ENCODE data around the gene SMAGP. TPM values are rescaled to one million over a fixed set of nuclear protein-coding genes. Genes with fewer than 3 reads are reported as not detected.

Gene SMAGP
- total and polyA plus RNA-seq, 2 of the 13 experiments (the other 11 are each of a cell fraction or from before 2014, with no cell fraction given), result 9.2 TPM

DNA sequence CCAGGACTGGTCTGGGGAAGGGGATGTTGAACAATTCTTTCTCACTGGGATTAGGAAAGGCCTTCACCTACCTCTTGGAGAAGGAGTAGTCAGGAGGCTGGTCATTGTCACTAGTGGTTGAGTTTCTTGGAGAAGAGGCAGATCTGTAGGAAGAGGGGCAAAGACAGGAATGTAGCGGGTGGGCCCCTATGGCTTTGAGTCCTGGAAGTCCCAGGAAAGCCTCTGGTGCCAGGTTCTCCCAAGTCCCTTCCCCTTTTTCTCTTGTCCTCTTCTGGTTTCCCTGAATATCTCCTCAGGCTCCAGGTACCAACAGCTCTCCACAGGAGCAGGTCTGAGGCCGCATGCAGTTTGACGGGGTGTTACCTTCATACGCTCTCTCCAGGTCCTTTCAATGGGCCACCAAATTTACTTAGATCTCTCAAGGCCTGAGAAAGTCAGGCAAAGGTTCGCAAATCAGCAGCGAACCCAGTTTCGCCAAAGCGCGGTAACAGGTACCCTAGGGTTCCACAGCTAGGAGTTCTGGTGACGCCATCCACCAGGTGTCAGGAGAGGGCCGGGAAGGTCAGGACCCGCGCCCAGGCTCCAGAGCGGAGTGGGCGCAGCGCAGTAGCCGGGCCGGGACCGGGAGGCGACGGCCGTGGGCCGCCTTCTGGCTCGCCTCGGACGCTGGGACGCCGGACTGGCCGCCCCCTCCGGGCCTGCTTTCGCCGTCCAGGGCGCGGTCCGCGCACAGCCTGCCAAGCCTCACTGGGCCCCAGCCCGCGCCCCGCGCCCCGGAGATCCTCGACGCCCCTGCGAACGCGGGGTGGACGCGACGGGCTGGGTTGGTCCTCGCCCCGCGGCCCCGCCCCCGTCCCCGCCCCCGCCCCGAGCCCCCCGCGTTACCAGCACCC, 795 bp downstream of the SMAGP start (continued):
- 0 out of 2 replicates have a peak, but pooled peaks have one; percentile 20 for TF ChIP-seq TBX2 (CRISPR knock-in tag; IDR thresholded peaks at IDR 0.05; ENCODE audit: borderline replicate concordance)
- 0 out of 2 replicates have a peak, but pooled peaks have one; percentile 27 for TF ChIP-seq ZNF564 (CRISPR knock-in tag; IDR thresholded peaks at IDR 0.05)
- TF ChIP-seq ZSCAN30 (CRISPR knock-in tag; IDR thresholded peaks at IDR 0.05), result no peak
- TF ChIP-seq KDM5B (CRISPR knock-in tag; IDR thresholded peaks at IDR 0.05; ENCODE audit: borderline replicate concordance), result peak; percentile 58; the same call in 1 of the 2 replicates
- peak; percentile 48; the same call in 1 of the 2 replicates for TF ChIP-seq KDM2A (CRISPR knock-in tag; IDR thresholded peaks at IDR 0.05; ENCODE audit: borderline replicate concordance, low read depth)
- TF ChIP-seq, protein P1, sequence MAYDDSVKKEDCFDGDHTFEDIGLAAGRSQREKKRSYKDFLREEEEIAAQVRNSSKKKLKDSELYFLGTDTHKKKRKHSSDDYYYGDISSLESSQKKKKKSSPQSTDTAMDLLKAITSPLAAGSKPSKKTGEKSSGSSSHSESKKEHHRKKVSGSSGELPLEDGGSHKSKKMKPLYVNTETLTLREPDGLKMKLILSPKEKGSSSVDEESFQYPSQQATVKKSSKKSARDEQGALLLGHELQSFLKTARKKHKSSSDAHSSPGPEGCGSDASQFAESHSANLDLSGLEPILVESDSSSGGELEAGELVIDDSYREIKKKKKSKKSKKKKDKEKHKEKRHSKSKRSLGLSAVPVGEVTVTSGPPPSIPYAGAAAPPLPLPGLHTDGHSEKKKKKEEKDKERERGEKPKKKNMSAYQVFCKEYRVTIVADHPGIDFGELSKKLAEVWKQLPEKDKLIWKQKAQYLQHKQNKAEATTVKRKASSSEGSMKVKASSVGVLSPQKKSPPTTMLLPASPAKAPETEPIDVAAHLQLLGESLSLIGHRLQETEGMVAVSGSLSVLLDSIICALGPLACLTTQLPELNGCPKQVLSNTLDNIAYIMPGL (CRISPR knock-in tag; IDR thresholded peaks at IDR 0.05; ENCODE audit: borderline replicate concordance in 1 of 2, low read depth in 1 of 2), result peak; percentile 55 to 68; a peak in 2 of 4 replicates
- peak; percentile 31; the same call in 1 of the 2 replicates for TF ChIP-seq RNF2 (conservative IDR thresholded peaks at IDR 0.05; ENCODE audit: low read depth)
- TF ChIP-seq SRY (CRISPR knock-in tag; IDR thresholded peaks at IDR 0.05), result peak; percentile 15; the same call in 1 of the 2 replicates
- 0 out of 2 replicates have a peak, but pooled peaks have one; percentile 50 for TF ChIP-seq IRF2 (CRISPR knock-in tag; IDR thresholded peaks at IDR 0.05)
- TF ChIP-seq, protein P2, sequence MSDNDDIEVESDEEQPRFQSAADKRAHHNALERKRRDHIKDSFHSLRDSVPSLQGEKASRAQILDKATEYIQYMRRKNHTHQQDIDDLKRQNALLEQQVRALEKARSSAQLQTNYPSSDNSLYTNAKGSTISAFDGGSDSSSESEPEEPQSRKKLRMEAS (IDR thresholded peaks at IDR 0.05), result 0 out of 2 replicates have a peak, but pooled peaks have one; percentile 11
- TF ChIP-seq SP5 (CRISPR knock-in tag; IDR thresholded peaks at IDR 0.05; ENCODE audit: borderline replicate concordance, low read depth), result peak; percentile 24; the same call in 1 of the 2 replicates
- peak; percentile 3 for TF ChIP-seq ZEB1 (IDR thresholded peaks at IDR 0.05; ENCODE audit: insufficient replicate concordance, low read depth)
- peak; percentile 7; the same call in 1 of the 2 replicates for TF ChIP-seq JUND (CRISPR knock-in tag; IDR thresholded peaks at IDR 0.05)
- TF ChIP-seq KLF16 (CRISPR knock-in tag; IDR thresholded peaks at IDR 0.05), result no peak
- TF ChIP-seq RBM39 (IDR thresholded peaks at IDR 0.05; ENCODE audit: low read depth, low read length, poor library complexity, severe bottlenecking), result peak; percentile 12
- peak; percentile 54 for TF ChIP-seq XRCC5 (optimal IDR thresholded peaks at IDR 0.05; ENCODE audit: low read length)
- TF ChIP-seq, protein P3, sequence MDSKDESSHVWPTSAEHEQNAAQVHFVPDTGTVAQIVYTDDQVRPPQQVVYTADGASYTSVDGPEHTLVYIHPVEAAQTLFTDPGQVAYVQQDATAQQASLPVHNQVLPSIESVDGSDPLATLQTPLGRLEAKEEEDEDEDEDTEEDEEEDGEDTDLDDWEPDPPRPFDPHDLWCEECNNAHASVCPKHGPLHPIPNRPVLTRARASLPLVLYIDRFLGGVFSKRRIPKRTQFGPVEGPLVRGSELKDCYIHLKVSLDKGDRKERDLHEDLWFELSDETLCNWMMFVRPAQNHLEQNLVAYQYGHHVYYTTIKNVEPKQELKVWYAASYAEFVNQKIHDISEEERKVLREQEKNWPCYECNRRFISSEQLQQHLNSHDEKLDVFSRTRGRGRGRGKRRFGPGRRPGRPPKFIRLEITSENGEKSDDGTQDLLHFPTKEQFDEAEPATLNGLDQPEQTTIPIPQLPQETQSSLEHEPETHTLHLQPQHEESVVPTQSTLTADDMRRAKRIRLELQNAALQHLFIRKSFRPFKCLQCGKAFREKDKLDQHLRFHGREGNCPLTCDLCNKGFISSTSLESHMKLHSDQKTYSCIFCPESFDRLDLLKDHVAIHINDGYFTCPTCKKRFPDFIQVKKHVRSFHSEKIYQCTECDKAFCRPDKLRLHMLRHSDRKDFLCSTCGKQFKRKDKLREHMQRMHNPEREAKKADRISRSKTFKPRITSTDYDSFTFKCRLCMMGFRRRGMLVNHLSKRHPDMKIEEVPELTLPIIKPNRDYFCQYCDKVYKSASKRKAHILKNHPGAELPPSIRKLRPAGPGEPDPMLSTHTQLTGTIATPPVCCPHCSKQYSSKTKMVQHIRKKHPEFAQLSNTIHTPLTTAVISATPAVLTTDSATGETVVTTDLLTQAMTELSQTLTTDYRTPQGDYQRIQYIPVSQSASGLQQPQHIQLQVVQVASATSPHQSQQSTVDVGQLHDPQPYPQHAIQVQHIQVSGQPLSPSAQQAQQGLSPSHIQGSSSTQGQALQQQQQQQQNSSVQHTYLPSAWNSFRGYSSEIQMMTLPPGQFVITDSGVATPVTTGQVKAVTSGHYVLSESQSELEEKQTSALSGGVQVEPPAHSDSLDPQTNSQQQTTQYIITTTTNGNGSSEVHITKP (CRISPR knock-in tag; IDR thresholded peaks at IDR 0.05; ENCODE audit: low read depth), result peak; percentile 88
- TF ChIP-seq, protein P4, sequence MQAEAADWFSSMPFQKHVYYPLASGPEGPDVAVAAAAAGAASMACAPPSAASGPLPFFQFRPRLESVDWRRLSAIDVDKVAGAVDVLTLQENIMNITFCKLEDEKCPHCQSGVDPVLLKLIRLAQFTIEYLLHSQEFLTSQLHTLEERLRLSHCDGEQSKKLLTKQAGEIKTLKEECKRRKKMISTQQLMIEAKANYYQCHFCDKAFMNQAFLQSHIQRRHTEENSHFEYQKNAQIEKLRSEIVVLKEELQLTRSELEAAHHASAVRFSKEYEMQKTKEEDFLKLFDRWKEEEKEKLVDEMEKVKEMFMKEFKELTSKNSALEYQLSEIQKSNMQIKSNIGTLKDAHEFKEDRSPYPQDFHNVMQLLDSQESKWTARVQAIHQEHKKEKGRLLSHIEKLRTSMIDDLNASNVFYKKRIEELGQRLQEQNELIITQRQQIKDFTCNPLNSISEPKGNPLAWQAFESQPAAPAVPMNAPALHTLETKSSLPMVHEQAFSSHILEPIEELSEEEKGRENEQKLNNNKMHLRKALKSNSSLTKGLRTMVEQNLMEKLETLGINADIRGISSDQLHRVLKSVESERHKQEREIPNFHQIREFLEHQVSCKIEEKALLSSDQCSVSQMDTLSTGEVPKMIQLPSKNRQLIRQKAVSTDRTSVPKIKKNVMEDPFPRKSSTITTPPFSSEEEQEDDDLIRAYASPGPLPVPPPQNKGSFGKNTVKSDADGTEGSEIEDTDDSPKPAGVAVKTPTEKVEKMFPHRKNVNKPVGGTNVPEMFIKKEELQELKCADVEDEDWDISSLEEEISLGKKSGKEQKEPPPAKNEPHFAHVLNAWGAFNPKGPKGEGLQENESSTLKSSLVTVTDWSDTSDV (CRISPR knock-in tag; IDR thresholded peaks at IDR 0.05), result no peak
- no peak for TF ChIP-seq ZNF136 (CRISPR knock-in tag; IDR thresholded peaks at IDR 0.05; ENCODE audit: low read depth)

Measured in HepG2 (cell line).